ENCODE data around the gene STK32B. TPM values are rescaled to one million over a fixed set of nuclear protein-coding genes. Genes with fewer than 3 reads are reported as not detected.
A peak's percentile ranks its signal among the peaks of the same experiment; 100 is the strongest.
"Not testable (repeated sequence)": the region's sequence is repeated elsewhere in the genome, so short reads cannot be mapped to it uniquely, and the experiment has no call there.

STK32B gene
- total RNA-seq, 1 experiment from 2014 or later = 0.37 TPM

DNA sequence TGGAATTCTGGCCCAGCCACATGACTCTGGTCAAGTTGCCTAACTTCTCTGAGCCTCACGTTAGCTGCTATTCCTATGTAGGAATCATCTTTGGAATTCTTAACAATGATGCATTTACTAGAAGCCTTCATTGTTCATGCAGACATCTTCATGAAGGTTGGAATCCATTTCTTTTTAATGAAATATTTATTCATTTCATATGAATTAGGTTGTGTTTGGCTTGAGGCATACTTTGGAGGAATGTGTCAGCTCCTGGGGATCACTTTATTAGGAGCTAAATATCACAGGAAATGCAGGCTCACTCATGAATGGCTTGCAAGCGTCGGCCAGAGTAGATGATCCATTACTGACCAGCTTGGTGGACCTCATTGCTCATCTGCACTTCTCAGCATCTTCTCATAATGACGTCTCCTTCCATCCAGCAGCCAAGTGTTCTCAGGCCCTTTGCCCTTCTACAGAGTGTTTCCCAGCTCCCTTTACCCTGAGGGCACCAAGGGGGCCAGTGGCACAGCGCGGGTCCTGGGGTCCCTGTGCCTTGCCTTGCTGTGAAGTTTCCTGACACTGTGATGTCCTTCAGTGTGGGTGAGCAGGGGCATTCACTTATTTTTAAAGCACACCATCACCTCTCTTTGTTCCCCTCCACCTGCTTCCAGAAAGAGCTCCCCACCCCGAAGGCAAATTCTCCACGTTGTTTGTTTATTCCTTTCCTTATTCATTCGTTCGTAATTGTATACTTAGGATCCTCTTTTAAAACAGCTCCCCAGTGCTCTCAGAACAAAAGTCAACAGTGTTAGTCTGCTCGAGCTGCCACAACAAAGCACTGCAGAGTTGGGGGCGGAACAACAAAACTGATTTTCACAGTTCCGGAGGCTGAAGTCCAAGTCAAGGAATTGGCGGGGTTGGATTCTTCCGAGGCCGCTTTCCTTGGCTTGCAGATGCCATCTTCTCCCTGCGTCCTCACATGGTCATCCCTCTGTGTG lies 106.8 kb downstream of the STK32B start:
- DNase-seq (ENCODE audit: low read depth) = no peak

DNA sequence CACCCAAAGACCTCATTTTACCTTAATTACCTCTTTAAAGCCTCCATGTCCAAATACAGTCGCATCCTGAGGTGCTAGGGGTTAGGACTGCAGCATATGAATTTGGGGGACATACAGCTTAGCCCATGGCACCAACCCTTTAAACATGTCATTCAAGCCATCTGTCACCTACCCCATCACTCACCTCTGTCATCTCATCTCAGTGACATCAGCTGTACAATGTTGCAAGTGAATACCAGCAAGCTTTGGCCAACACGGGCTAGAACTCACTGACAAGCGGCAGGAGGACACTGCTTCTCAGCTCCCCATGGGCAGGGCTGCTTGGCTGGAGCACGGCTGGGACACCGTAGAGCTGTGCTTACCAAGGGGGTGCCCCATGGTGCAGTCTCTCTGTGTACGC lies 107.5 kb downstream of the STK32B start:
- no peak for DNase-seq (ENCODE audit: low read depth)

DNA sequence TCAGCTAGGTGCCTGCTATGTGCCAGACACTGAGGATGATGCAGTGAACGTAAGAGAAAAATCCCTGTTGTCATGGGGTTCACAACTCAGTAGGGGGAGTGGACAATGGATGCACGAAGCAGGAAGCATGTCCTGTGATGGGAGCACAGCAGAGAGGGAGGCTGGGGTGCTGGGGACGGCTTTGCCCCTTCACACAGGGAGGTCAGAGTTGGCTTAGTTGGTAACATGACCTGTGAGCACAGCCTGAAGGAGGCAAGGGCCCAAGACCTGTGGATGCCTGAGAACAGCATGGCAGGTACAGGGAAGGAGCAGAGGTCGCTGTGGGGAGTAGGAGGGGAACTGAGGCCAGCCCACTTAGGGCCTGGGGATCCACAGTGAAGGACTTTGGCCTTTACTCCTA lies 109.4 kb downstream of the STK32B start:
- no peak for DNase-seq (ENCODE audit: low read depth)

DNA sequence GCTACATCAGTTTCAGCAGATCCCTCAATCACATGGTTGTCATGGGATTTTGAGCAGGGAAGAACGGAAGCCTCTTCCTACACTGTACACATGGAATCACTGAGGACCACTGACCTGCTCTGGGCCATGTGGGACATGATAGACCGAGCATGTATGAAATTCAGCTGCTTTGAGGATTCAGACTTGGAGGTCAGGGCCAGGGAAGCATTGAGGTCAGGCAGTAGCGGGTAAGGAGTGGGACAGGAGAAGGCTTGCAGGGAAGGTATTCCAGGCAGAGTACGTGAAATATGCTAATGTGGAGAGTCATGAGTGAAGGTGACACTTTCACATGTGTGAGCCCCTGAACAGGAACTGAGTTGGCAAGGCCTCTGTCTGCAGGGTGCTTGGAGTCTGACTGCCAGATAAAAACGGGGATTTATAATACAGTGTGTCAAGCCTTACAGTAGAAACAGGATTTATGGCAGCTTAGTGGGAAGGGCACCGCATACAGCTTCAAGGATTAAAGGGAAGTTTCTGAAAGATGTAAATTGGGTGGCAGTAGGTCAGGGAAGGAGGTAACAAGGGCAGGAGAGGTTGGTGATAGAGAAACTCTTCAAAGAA lies 111.7 kb downstream of the STK32B start:
- no peak for DNase-seq (ENCODE audit: low read depth)

DNA sequence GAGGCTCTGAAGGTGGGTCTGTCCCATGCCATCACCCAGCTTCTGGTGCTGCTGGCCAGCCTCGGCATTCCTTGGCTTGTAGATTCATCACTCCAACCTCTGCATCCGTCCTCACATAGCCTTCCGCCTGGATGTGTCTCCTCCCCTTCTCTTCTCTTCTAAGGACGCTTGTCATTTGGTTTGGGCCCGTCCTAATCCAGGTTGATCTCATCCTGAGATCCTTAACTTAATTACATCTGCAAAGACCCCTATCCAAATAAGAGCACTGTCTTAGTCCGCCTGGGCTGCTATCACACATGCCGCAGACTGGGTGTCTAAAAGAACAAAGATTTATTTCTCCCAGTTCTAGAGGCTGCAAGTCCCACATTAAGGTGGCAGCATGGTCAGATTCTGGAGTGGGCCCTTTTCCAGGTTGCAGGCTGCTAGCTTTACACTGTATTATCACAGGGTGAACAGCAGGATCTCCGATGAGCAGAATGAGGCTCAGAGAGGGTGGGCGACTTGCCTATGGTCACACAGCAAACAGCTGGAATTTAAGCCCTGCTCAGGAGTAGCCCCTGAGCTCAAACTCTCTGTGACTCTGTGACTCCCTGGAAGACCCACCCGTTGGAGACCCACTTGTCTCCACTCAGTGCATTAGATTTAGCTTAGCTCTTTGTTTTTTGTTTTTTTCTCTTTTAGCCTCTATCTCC lies 113.1 kb downstream of the STK32B start:
- no peak for DNase-seq (ENCODE audit: low read depth)

DNA sequence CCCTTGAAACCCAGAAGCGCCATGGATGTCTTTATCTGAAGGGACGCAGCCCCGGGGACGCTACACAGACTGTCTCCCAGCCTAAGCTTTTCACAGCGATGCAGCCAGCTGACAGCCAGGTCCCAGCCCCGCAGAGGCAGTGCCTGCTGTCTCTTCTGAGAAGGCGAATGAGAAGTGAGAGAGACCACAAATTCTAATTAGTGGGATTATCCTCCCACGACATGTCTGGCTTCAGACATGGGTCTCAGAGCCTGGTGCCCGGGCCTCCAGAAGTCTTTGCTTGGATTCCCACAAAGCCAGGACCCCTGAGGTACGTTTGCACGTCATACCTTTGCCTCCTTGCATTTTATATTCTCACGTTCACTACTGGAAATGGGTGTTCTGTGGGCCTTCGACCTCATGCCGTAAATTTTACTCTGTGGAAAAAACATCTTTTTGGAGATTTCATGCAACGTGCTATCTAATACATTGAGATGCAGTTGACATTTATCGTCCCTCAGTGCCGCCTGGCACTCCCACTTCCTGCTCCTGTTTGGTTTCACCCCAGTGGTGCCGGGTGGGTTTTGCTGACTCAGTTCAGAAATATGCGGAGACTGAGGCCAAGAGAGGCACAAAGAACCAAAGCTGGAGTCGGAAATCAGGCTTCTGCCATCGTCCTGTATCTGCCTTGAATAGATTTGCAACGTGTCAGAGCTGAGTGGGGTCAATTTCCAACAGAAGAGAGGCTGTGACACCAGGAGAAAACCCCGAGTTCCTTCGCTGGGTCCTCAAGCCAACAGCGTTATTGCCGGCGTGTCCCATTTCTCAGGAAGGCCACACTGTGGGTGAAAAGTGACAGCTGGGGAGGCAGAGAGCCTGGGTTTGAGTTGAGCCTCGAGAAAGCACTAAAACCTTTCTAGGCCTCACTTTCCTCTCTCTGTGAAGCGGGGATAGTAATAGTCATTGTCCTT lies 114.4 kb downstream of the STK32B start:
- peak; percentile 79 for DNase-seq (ENCODE audit: low read depth)

DNA sequence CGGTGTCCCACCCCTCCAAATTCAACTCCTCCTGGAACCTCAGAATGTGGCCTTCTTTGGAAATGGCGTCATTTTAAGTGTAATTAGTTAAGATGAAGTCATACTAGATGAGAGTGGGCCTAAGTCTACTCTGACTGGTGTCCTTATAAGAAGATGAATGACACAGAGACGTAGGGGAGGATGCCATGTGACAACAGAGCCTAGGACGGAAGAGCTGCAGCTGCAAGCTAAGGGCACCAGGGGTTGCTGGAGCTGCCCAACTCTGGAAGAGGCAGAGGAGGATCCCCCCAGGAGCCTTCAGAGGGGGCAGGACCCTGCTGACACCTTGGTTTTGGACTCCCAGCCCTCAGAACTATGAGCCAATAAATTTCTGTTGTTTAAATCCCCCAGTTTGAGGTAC lies 115.1 kb downstream of the STK32B start:
- DNase-seq (ENCODE audit: low read depth) = no peak

DNA sequence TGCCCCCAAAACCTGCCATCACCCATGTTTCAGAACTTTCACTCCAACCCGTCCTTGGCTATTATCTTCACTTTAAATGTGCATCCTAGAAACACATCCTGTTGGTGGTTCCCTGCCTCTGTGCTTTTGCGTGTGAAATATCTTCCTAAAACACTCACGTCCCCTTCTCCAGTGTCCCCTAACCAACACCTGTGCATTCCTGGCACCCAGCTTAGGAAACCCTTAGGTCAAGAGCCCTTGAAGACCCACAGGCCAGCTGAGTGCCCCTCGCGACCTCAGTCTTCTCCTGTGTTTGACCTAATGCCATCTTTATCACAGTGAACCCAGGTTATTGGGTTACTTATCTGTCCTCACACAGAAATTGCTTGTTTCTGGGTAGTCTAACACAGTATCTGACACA lies 117.6 kb downstream of the STK32B start:
- DNase-seq (ENCODE audit: low read depth) = no peak

DNA sequence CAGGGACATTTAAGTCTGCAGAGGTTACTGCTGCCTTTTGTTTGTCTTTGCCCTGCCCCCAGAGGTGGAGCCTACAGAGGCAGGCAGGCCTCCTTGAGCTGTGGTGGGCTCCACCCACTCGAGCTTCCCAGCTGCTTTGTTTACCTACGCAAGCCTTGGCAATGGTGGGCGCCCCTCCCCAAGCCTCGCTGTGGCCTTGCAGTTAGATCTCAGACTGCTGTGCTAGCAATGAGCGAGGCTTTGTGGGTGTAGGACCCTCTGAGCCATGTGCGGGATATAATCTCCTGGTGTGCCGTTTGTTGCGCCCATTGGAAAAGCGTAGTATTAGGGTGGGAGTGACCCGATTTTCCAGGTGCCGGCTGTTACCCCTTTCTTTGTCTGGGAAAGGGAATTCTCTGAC lies 124.6 kb downstream of the STK32B start:
- DNase-seq (ENCODE audit: low read depth) = not testable (repeated sequence)

DNA sequence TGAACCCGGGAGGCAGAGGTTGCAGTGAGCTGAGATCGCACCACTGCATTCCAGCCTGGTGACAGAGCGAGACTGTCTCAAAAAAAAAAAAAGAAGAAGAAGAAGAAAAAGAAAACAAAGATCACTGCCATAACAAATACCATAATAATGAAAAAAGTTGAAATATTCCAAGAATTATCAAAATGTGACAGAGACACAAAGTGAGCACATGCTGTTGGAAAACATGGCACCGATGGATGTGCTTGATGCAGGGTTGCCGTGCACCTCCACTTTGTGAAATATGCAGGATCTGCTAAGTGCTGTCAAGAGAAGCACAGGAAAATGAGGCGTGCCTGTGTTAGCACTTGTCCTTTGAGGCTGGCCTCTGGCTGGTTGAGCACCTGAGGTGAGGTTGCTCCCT lies 133.3 kb downstream of the STK32B start:
- DNase-seq (ENCODE audit: low read depth) = no peak

DNA sequence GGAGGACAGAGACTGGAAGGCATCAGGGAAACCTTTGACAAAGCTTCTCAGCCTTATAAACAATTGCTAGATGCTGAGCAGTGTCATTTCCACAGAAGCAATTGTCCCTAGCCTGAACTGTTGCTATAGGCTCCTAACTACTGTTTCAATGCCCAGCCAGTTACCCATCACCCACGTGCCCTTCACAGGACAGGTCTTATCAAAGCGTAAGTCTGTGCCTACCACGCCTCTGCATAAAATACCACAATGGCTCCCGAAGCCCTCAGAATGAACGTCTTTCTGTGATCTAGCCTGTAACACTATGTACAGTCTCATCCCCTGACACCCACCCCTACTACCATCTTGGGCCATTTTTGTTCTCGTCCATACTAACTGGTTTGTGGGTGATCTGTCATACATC lies 134.3 kb downstream of the STK32B start:
- DNase-seq (ENCODE audit: low read depth) = no peak

DNA sequence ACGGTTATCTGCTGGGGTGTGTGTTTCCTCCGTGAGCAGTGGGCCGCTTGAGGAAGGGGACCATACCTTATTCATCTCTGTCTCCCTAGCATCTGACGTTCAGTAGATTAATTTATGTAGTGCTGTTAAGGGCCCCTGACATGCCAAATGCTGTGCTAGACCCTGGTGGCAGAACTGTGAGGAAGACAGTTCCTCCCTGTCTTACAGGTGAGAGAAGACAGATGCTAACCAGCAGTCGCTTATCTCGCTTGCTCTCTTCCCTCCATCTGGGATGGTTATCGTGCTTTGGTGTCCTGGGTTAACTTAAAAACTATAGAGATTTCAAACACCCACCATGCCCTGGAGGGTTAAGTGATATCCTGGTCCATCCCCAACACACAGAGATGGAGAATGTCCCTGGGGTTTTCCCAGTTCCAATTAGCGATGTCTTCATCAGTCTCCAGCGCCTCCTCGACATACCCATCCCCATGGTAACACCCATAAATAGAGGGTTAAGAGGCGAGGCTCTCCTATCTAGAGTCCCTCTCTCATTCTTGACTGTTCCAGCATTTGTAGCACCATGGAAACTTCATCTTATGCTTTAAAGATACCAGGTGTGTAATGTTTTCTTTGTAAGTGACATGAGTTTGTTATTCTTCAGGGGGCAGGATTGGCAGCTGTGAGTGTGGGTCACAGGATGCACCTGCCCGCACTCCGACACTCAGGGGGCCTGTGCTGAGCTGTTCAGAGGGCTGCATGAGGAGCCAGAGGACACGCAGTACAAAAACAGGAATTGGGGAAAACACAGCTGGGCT lies 135.2 kb downstream of the STK32B start:
- DNase-seq (ENCODE audit: low read depth) = no peak

DNA sequence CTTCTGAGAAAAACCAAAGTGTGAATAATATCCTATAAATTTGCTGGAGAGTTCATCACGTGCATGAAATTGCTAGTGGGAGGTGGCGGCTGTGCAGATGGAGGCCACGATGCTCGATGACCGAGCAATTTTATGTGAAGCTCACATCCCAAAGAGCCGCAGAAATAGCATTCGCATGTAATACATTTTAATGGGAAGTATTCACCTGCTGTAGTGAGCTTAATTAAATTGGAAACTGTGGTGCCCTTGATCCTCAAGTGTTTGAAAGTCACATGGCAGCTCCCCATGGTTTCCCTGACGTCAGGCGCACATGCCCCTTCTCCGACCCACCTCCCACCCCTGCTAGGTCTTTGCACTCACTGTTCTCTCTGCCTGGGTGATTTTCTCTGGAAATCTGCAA lies 136.8 kb downstream of the STK32B start:
- no peak for DNase-seq (ENCODE audit: low read depth)

DNA sequence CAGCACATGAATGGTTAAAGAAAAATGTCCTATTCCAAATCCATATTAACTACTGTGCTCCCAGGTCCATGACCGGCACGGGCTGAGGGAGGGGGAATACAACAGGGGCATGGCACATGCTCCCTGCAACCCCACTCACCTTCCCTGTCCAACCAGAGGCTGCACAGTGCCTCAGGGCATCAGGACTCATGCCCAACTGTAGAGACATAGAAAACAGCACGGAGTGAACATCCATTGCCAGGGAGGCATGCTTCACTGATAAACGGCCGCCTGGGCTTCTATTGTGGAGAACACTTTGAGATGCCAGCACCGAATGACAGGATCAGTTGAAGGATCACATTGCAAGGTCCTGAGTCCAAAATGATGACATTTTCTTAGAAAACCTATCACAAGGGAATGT lies 140.6 kb downstream of the STK32B start:
- no peak for DNase-seq (ENCODE audit: low read depth)

DNA sequence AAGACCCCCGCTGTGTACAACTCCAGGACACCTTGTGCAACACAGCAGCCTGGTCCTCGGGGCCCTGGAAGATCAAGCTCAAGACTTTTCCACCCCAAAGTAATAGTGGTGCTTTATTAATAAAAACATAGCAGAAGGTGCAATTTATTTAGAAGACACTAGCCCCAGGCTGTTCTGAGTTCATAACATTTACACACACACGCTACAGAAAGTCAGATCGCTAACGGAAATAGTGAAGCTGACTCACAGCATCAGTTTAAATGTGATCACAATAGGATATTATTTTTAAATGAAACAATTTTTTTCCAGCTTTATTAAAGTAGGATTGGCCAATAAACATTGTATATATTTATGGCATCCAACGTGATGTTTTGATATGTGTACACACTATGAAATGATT lies 141.0 kb downstream of the STK32B start:
- no peak for DNase-seq (ENCODE audit: low read depth)

DNA sequence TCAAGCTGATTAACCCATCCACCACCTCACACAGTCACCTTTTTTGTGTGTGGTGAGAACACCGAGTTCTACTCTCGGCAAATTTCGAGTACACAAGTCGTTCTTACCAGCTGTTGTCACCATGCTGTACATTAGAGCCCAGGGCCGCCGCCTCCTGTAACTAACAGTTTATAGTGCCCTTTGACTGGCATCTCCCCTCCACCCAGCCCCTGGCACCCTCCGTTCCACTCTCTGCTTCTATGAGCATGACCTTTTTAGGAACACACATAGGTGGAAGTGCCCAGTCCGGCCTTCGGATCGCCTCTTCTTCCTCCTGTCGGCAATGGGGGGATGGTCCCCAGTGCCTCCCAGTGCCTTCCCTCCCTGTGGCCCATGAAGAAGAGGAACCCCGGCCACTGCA lies 141.4 kb downstream of the STK32B start:
- no peak for DNase-seq (ENCODE audit: low read depth)

DNA sequence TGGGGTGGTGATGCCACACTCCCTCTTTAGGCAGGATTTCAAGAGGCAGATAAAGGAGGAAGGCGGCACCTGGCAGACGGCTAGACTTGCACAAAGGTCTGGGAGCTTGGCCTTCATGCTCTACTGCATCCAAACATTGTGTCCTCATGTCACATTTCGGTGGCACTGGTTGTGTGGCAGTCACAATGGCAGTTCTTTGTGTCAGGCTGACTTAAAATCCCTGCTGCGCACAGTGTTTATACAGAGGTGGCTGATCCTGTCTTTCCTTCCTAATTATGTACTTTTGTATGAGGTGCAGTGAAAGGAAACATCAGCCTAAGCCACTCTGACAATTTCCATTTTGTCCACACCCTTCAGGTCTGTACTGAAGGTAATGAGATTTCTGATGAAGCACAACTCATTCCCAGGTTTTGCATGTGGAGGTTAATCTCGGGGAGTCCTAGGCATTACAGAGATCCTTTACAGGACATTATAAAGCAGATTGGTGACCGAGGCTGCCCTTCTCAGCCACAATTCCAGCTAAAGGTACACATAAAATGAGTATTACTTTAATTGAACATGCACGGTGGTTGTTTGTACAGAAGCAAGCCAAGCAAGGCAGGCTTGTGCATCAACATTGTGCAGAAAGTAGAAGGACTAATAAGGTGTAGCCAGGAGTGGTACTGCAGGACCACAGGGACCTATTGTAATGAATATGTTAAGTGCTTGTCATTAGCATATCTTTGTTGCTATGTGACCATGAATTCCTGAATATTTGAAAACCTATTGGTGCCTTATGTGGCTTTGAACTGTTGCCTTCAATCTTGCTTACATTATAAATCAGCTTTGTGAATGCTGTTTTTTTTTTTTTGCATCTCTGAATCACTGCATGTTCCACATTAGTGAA lies 147.6 kb downstream of the STK32B start:
- no peak for DNase-seq (ENCODE audit: low read depth)

DNA sequence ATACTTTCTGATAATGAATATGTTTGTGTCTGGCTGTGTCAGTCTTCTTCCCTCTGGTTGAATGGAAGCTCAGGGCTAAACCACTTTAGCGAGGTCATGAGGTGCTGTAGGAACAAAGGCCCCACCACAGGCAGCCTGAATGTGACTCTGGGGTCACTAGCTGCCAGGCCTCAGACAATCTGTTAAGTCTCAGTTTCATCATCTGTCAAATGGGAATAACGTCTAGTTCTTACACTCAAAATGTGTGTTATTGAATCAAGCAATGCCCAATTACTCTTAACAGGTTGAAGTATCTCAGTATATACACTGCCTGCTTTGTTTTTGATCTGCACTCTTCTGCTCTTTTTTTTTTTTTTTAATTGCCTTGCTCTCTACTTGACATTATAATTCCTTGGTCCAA lies 148.6 kb downstream of the STK32B start:
- no peak for DNase-seq (ENCODE audit: low read depth)

DNA sequence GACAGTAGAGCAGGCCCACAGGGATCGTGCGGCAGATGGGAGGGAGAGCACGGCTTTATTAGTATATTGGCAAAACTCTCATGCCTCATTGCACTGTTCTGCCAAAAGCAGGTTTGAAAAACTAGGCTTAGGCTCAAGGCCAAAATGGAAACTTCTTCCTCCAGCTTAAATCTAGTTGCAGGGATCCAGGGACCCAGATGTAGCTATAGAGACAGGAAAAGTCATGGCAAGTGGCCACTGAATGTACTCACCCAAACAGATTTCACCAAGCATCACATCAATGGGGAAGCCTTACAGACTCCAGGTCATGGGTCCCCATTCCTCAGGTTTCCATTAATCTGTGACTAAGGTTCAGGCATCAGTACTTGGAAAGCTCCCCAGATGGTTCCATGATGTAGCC lies 149.2 kb downstream of the STK32B start:
- no peak for DNase-seq (ENCODE audit: low read depth)
